ENCODE data around the gene SNCA.

The SNCA gene

GRCh38 chr4:89704651-89705395 is 132.1 kb downstream of the SNCA start:
- DNase-seq (ENCODE audit: low read depth): no peak

GRCh38 chr4:89703829-89704590 is 133.0 kb downstream of the SNCA start:
- no peak for DNase-seq (ENCODE audit: low read depth)

- no peak for DNase-seq (ENCODE audit: low read depth)
Observed at GRCh38 chr4:89700766-89701423, 136.1 kb downstream of the SNCA start.

GRCh38 chr4:89685690-89686089 is 151.3 kb downstream of the SNCA start:
- DNase-seq (ENCODE audit: low read depth): no peak

- DNase-seq (ENCODE audit: low read depth): no peak
Observed at GRCh38 chr4:89685277-89685676, 151.7 kb downstream of the SNCA start.

- DNase-seq (ENCODE audit: low read depth): no peak
Observed at GRCh38 chr4:89684536-89684935, 152.4 kb downstream of the SNCA start.

GRCh38 chr4:89682808-89683207 is 154.2 kb downstream of the SNCA start:
- no peak for DNase-seq (ENCODE audit: low read depth)

- DNase-seq (ENCODE audit: low read depth): no peak
Observed at GRCh38 chr4:89681671-89682070, 155.3 kb downstream of the SNCA start.

- no peak for DNase-seq (ENCODE audit: low read depth)
Observed at GRCh38 chr4:89681219-89681618, 155.7 kb downstream of the SNCA start.

GRCh38 chr4:89674876-89675459 is 162.0 kb downstream of the SNCA start:
- no peak for DNase-seq (ENCODE audit: low read depth)
